ENCODE data around the gene PLXNA2. TPM values are rescaled to one million over a fixed set of nuclear protein-coding genes. Genes with fewer than 3 reads are reported as not detected.

PLXNA2 gene
- total RNA-seq, 2 experiments from 2014 or later: 0.23 TPM; not detected in 1

DNA sequence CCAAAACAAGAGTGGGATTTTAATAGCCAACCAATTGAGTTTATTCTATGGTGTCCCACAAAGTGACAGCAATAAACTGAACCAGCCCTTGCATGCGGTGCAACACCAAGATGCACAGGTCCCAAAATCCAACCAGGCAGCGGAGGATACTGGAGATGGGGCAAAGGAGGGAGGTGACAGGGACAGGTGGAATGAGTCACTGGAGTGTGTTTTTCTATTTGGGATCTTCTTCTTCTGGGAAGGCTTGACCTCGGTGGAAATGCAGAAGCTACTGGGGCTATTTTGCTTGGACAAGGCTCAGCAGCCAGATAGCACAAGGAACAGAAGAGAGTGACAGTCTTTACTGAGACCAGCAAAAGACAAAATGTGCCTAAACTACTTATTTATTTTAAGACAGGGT lies 97.5 kb downstream of the PLXNA2 start:
- H3K9me3 ChIP-seq (ENCODE audit: low read length): no peaks in the 10 kb centered on the region
- no peaks in the 10 kb centered on the region for H3K4me1 ChIP-seq (ENCODE audit: insufficient read depth, low read length, poor library complexity, severe bottlenecking)
- BruUV-seq (replicated peaks): no TSS peak
- no peak overlapping the region for H2AFZ ChIP-seq (ENCODE audit: low read length)
- intact Hi-C loops (cut with micrococcal nuclease; ENCODE audit: unreplicated experiment): no loop called here
- H3K27ac ChIP-seq (ENCODE audit: low read depth, low read length, poor library complexity, severe bottlenecking): no peak overlapping the region
- DNase-seq (ENCODE audit: low spot score): no peak
- H3K36me3 ChIP-seq (ENCODE audit: insufficient read depth, low read length): no peaks in the 10 kb centered on the region
- no peak overlapping the region for H3K4me2 ChIP-seq (ENCODE audit: low read length)
- no peaks in the 10 kb centered on the region for H3K79me2 ChIP-seq (ENCODE audit: insufficient read depth, low read depth, low read length)
- no peak overlapping the region for H3K4me3 ChIP-seq (ENCODE audit: low read depth, low read length, poor library complexity, severe bottlenecking)
- TF ChIP-seq, protein P1, sequence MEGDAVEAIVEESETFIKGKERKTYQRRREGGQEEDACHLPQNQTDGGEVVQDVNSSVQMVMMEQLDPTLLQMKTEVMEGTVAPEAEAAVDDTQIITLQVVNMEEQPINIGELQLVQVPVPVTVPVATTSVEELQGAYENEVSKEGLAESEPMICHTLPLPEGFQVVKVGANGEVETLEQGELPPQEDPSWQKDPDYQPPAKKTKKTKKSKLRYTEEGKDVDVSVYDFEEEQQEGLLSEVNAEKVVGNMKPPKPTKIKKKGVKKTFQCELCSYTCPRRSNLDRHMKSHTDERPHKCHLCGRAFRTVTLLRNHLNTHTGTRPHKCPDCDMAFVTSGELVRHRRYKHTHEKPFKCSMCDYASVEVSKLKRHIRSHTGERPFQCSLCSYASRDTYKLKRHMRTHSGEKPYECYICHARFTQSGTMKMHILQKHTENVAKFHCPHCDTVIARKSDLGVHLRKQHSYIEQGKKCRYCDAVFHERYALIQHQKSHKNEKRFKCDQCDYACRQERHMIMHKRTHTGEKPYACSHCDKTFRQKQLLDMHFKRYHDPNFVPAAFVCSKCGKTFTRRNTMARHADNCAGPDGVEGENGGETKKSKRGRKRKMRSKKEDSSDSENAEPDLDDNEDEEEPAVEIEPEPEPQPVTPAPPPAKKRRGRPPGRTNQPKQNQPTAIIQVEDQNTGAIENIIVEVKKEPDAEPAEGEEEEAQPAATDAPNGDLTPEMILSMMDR (conservative IDR thresholded peaks at IDR 0.05; ENCODE audit: low read length): no peak
- no peak for TF ChIP-seq EZH2phosphoT487 (IDR thresholded peaks at IDR 0.05; ENCODE audit: borderline replicate concordance, low read depth, low read length)
- no peaks in the 10 kb centered on the region for H3K9me2 ChIP-seq (ENCODE audit: insufficient read depth, low read length)
- ChIA-PET CTCF (ENCODE audit: unreplicated experiment) (no interaction called here), POLR2A (no interaction called here)
- H4K20me1 ChIP-seq (ENCODE audit: insufficient read depth, low read length): no peaks in the 10 kb centered on the region

DNA sequence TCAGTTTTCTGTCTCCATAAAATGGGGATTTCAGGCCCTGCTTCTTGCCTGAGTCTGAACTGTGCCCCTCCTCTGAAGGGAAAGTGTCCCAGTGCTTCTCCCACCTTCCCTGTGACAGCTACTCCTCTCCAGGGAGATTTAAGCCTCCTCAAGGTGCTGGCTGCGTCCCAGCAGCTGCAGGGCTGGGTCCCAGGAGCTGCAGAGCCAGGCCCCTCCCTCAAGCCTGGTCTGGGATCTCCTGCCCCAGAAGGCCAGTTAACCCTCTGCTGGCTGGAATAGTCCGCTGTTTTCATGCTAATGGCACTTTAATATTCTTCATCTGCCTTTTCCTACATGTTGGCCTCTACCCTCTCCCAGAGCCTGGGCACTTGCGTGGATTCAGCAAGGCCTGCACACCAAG lies 99.0 kb downstream of the PLXNA2 start:
- no peaks in the 10 kb centered on the region for H3K4me1 ChIP-seq (ENCODE audit: insufficient read depth, low read length, poor library complexity, severe bottlenecking)
- no peaks in the 10 kb centered on the region for H3K36me3 ChIP-seq (ENCODE audit: insufficient read depth, low read length)
- intact Hi-C loops (cut with micrococcal nuclease; ENCODE audit: unreplicated experiment): no loop called here
- no TSS peak for BruUV-seq (replicated peaks)
- ChIA-PET POLR2A (no interaction called here), CTCF (ENCODE audit: unreplicated experiment) (no interaction called here)
- TF ChIP-seq, protein P1 (conservative IDR thresholded peaks at IDR 0.05; ENCODE audit: low read length): no peak
- TF ChIP-seq EZH2phosphoT487 (IDR thresholded peaks at IDR 0.05; ENCODE audit: borderline replicate concordance, low read depth, low read length): no peak
- no peaks in the 10 kb centered on the region for H3K9me2 ChIP-seq (ENCODE audit: insufficient read depth, low read length)
- no peak for DNase-seq (ENCODE audit: low spot score)
- no peak overlapping the region for H3K27ac ChIP-seq (ENCODE audit: low read depth, low read length, poor library complexity, severe bottlenecking)
- no peak overlapping the region for H2AFZ ChIP-seq (ENCODE audit: low read length)
- H3K4me3 ChIP-seq (ENCODE audit: low read depth, low read length, poor library complexity, severe bottlenecking): no peak overlapping the region
- H4K20me1 ChIP-seq (ENCODE audit: insufficient read depth, low read length): no peaks in the 10 kb centered on the region
- H3K79me2 ChIP-seq (ENCODE audit: insufficient read depth, low read depth, low read length): no peaks in the 10 kb centered on the region
- no peaks in the 10 kb centered on the region for H3K9me3 ChIP-seq (ENCODE audit: low read length)
- H3K4me2 ChIP-seq (ENCODE audit: low read length): no peak overlapping the region

DNA sequence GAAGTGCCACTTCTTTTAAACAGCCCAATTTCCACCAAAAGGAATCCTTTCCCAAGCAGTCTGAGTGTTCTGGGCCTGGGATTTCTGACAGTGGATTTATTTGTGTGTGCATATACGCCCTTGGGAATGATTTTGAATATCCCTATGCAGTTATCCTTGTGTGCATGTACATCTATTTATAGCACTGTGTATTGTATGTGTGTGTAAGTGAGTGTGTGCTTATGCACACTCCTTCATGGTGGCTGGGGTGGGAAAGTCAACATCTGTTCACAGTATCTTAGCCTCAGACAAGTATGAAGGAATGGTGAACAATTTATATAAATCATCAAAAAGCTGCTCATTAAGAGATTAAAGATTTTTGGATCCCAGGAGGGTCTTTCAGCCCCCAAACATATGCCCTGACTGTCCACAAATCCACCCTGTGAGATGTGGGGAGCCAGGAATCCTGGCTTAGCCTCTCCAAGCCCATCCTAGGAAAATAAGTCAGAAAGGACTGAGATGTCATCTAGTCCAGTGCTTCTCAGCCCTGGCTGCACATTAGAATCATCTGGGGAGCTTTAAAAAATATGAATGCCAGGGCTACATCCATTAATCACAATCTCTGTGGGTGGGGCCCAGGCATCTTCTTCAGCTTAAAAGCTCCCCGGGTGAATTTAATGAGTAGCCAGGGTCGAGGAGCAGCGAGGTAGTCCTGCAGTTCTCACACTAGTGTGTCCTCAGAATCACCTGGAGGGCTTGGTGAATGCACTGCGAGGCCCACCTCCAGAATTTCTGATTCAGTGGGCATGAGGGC lies 101.4 kb downstream of the PLXNA2 start:
- Histone ChIP-seq H3K9me3 (ENCODE audit: low read length) (no peaks in the 10 kb centered on the region), H2AFZ (ENCODE audit: low read length) (no peak overlapping the region), H3K9me2 (ENCODE audit: insufficient read depth, low read length) (no peaks in the 10 kb centered on the region), H3K36me3 (ENCODE audit: insufficient read depth, low read length) (no peaks in the 10 kb centered on the region), H4K20me1 (ENCODE audit: insufficient read depth, low read length) (no peaks in the 10 kb centered on the region), H3K27ac (ENCODE audit: low read depth, low read length, poor library complexity, severe bottlenecking) (no peak overlapping the region), H3K4me2 (ENCODE audit: low read length) (no peak overlapping the region), H3K79me2 (ENCODE audit: insufficient read depth, low read depth, low read length) (no peaks in the 10 kb centered on the region), H3K4me1 (ENCODE audit: insufficient read depth, low read length, poor library complexity, severe bottlenecking) (no peaks in the 10 kb centered on the region), H3K4me3 (ENCODE audit: low read depth, low read length, poor library complexity, severe bottlenecking) (no peak overlapping the region)
- BruUV-seq (replicated peaks): no TSS peak
- intact Hi-C loops (cut with micrococcal nuclease; ENCODE audit: unreplicated experiment): no loop called here
- ChIA-PET CTCF (ENCODE audit: unreplicated experiment) (no interaction called here), POLR2A (no interaction called here)
- no peak for DNase-seq (ENCODE audit: low spot score)
- TF ChIP-seq, protein P1 (conservative IDR thresholded peaks at IDR 0.05; ENCODE audit: low read length): no peak
- TF ChIP-seq EZH2phosphoT487 (IDR thresholded peaks at IDR 0.05; ENCODE audit: borderline replicate concordance, low read depth, low read length): no peak

All from OCI-LY7 (cell line).